PC-3 (cell line): Measurements from ENCODE around the gene GNAI1. TPM values are rescaled to one million over a fixed set of nuclear protein-coding genes. Genes with fewer than 3 reads are reported as not detected.

Source experiments
- ATAC-seq: fragments of 200-7000 bp; cut with Tn5 transposase; 2 replicates; pipeline ENCODE4 v1.9.1; 2020; ENCODE audit warnings: mild to moderate bottlenecking, moderate library complexity
- BruUV-seq: library from RNA; stranded (reverse); fragments of 400-500 nt; replicated peaks from 2 replicates; lab custom pipeline; 2021; lab: Mats Ljungman, UMichigan
- CTCF ChIA-PET: fragments of 300-600 bp; sonication (Branson Sonifier 250); formaldehyde crosslinking; loops from one replicate; lab custom pipeline; 2022; ENCODE audit warnings: antibody characterized with exemption; lab: Charles Lee
- POLR2A ChIA-PET: fragments of 300-600 bp; sonication (Branson Sonifier 250); formaldehyde crosslinking; loops from one replicate; lab custom pipeline; 2022; ENCODE audit warnings: antibody characterized with exemption; ENCODE audit not compliant: unreplicated experiment; lab: Charles Lee
- DNase-seq: peaks from one replicate; pipeline ENCODE4 v3.0.0-alpha.2; 2015
- H2AFZ ChIP-seq: fragments of 300-600 bp; sonication (generic); 2 replicates; pipeline ENCODE4 v1.6.0; 2016; ENCODE audit warnings: antibody characterized with exemption, low read length
- H3F3A ChIP-seq: fragments of 300-600 bp; sonication (generic); one replicate; pipeline ENCODE4 v1.6.0; 2017; ENCODE audit warnings: antibody characterized with exemption, low read length, control low read depth, mild to moderate bottlenecking; ENCODE audit not compliant: unreplicated experiment
- H3K27ac ChIP-seq: fragments of 300-600 bp; sonication (generic); 2 replicates; pipeline ENCODE4 v1.5.1; 2016; ENCODE audit warnings: mild to moderate bottlenecking, low read length
- H3K27me3 ChIP-seq: fragments of 300-600 bp; sonication (generic); 2 replicates; pipeline ENCODE4 v1.6.1; 2016; ENCODE audit warnings: low read length, mixed read lengths
- H3K36me3 ChIP-seq: fragments of 300-600 bp; sonication (generic); 2 replicates; pipeline ENCODE4 v1.6.1; 2016; ENCODE audit warnings: low read depth, mixed run types, low read length, mixed read lengths
- H3K4me1 ChIP-seq: fragments of 300-600 bp; sonication (generic); 2 replicates; pipeline ENCODE4 v1.5.1; 2016; ENCODE audit warnings: low read length; ENCODE audit not compliant: insufficient read depth
- H3K4me2 ChIP-seq: fragments of 300-600 bp; sonication (generic); 2 replicates; pipeline ENCODE4 v1.6.0; 2016; ENCODE audit warnings: low read length
- H3K4me3 ChIP-seq: fragments of 300-600 bp; sonication (generic); 2 replicates; pipeline ENCODE4 v1.5.1; 2016; ENCODE audit warnings: mild to moderate bottlenecking, low read length, mixed read lengths
- H3K79me2 ChIP-seq: fragments of 300-600 bp; sonication (generic); 2 replicates; pipeline ENCODE4 v1.6.1; 2017; ENCODE audit warnings: low read length, mixed read lengths
- H3K9ac ChIP-seq: fragments of 300-600 bp; sonication (generic); 2 replicates; pipeline ENCODE4 v1.6.0; 2016; ENCODE audit warnings: mild to moderate bottlenecking, low read length
- H3K9me2 ChIP-seq: fragments of 300-600 bp; sonication (generic); replicated peaks from 2 replicates; pipeline ENCODE4 v1.6.1; 2016; ENCODE audit warnings: mixed run types, low read length, mixed read lengths
- H3K9me3 ChIP-seq: fragments of 300-600 bp; sonication (generic); 2 replicates; pipeline ENCODE4 v1.6.1; 2016; ENCODE audit warnings: low read length, mixed read lengths
- H4K20me1 ChIP-seq: fragments of 300-600 bp; sonication (generic); 2 replicates; pipeline ENCODE4 v1.6.1; 2016; ENCODE audit warnings: low read length, mixed read lengths
- CTCF ChIP-seq: fragments of 300-600 bp; sonication (generic); conservative IDR thresholded peaks from 2 replicates; pipeline ENCODE4 v1.5.1; 2017; ENCODE audit warnings: antibody characterized with exemption, low read depth, mild to moderate bottlenecking, low read length
- EZH2 ChIP-seq: fragments of 300-600 bp; sonication (generic); IDR thresholded peaks from one replicate; pipeline ENCODE4 v1.6.1; 2017; ENCODE audit warnings: antibody characterized with exemption, mild to moderate bottlenecking, low read length; ENCODE audit not compliant: unreplicated experiment
- EZH2phosphoT487 ChIP-seq: fragments of 300-600 bp; sonication (generic); IDR thresholded peaks from 2 replicates; pipeline ENCODE4 v1.6.1; 2018; ENCODE audit warnings: mild to moderate bottlenecking, antibody characterized with exemption, low read length, borderline replicate concordance
- intact Hi-C: fragments of 100-400 bp; cut with micrococcal nuclease; formaldehyde crosslinking; loops from 2 replicates; pipeline ENCODE4 v1.9.0; 2023
- total RNA-seq: library from RNA; depleted of rRNA; stranded (reverse); fragments of >200 nt; gene quantifications from 2 replicates; pipeline ENCODE4 v1.2.3, GENCODE V29; 2014

Gene GNAI1
- total RNA-seq, 1 experiment from 2014 or later = 16.9 TPM

- CTCF ChIA-PET = no interaction called here
- peaks cover 23% of the 10 kb centered on the region for H3K4me1 ChIP-seq
- no peak overlapping the region for H3K9ac ChIP-seq
- H3K79me2 ChIP-seq = peaks cover 68% of the 10 kb centered on the region
- no peak overlapping the region for H3K4me3 ChIP-seq
- POLR2A ChIA-PET = no interaction called here
- no peak overlapping the region for H2AFZ ChIP-seq
- H3K4me2 ChIP-seq = no peak overlapping the region
- no TSS peak for BruUV-seq
- intact Hi-C loops = loop anchor here (5.0 to 10.0 kb wide), 3 partner anchors 225 to 527 kb away; no protein-coding TSS in a partner anchor
- H3K27ac ChIP-seq = no peak overlapping the region
- ATAC-seq (no peak), DNase-seq (no peak)
- TF ChIP-seq CTCF (no peak), EZH2 (no peak), EZH2phosphoT487 (no peak)
- H3K27me3 ChIP-seq = no peaks in the 10 kb centered on the region
- no peaks in the 10 kb centered on the region for H3F3A ChIP-seq
- H3K9me3 ChIP-seq = no peaks in the 10 kb centered on the region
- no peaks in the 10 kb centered on the region for H3K36me3 ChIP-seq
- H4K20me1 ChIP-seq = 0 out of 2 replicates have a peak, but pooled peaks cover 9% of the 10 kb centered on the region
- H3K9me2 ChIP-seq = no peaks in the 10 kb centered on the region
These were observed 2.8 kb downstream of the GNAI1 start for GRCh38 chr7:80137410-80137809.

- Histone ChIP-seq H2AFZ (no peak overlapping the region), H3K9ac (no peak overlapping the region), H4K20me1 (0 out of 2 replicates have a peak, but pooled peaks cover 9% of the 10 kb centered on the region), H3K36me3 (no peaks in the 10 kb centered on the region), H3K4me1 (peaks cover 17% of the 10 kb centered on the region), H3F3A (no peaks in the 10 kb centered on the region), H3K27ac (no peak overlapping the region), H3K9me2 (no peaks in the 10 kb centered on the region), H3K79me2 (peaks cover 86% of the 10 kb centered on the region), H3K4me2 (peak overlapping the region; percentile 21), H3K9me3 (no peaks in the 10 kb centered on the region), H3K4me3 (no peak overlapping the region), H3K27me3 (no peaks in the 10 kb centered on the region)
- intact Hi-C loops = loop anchor here (1.0 to 10.0 kb wide), 5 partner anchors 14 to 526 kb away; no protein-coding TSS in a partner anchor
- no peak for TF ChIP-seq EZH2phosphoT487
- TF ChIP-seq EZH2 = no peak
- TF ChIP-seq CTCF = no peak
- DNase-seq (peak; percentile 46), ATAC-seq (peak; percentile 12)
- BruUV-seq = no TSS peak
- CTCF ChIA-PET = no interaction called here
- POLR2A ChIA-PET = no interaction called here
These were observed 4.6 kb downstream of the GNAI1 start for GRCh38 chr7:80139236-80139635.

GRCh38 chr7:80140388-80140787 lies 5.8 kb downstream of the GNAI1 start:
- Histone ChIP-seq H3K9me3 (no peaks in the 10 kb centered on the region), H3K36me3 (no peaks in the 10 kb centered on the region), H4K20me1 (0 out of 2 replicates have a peak, but pooled peaks cover 9% of the 10 kb centered on the region), H3K9me2 (no peaks in the 10 kb centered on the region), H2AFZ (no peak overlapping the region), H3K27ac (no peak overlapping the region), H3K4me2 (no peak overlapping the region), H3K79me2 (peaks cover 94% of the 10 kb centered on the region), H3K4me3 (no peak overlapping the region), H3K4me1 (peaks cover 17% of the 10 kb centered on the region), H3K9ac (no peak overlapping the region), H3F3A (no peaks in the 10 kb centered on the region), H3K27me3 (no peaks in the 10 kb centered on the region)
- ATAC-seq (no peak), DNase-seq (no peak)
- CTCF ChIA-PET = no interaction called here
- POLR2A ChIA-PET = no interaction called here
- intact Hi-C loops = no loop called here
- TF ChIP-seq EZH2phosphoT487 (no peak), EZH2 (no peak), CTCF (no peak)
- no TSS peak for BruUV-seq
